HepG2 (cell line): ENCODE measurements around the gene SNAPIN. TPM values are rescaled to one million over a fixed set of nuclear protein-coding genes. Genes with fewer than 3 reads are reported as not detected.

Source experiments
- FOXM1 ChIP-seq: sonication (generic); formaldehyde crosslinking; IDR thresholded peaks from 2 replicates; pipeline ENCODE4 v1.5.0; 2020; ENCODE audit warnings: missing genetic modification reagents
- HDAC1 ChIP-seq: sonication (generic); formaldehyde crosslinking; IDR thresholded peaks from 2 replicates; pipeline ENCODE4 v1.5.1; 2020; ENCODE audit warnings: mild to moderate bottlenecking, missing genetic modification reagents
- HNRNPLL ChIP-seq: fragments of 200-400 bp; formaldehyde crosslinking; IDR thresholded peaks from 2 replicates; pipeline ENCODE4 v1.6.1; 2017; ENCODE audit warnings: mild to moderate bottlenecking, low read depth, low read length; ENCODE audit not compliant: poor library complexity, severe bottlenecking
- IKZF1 ChIP-seq: fragments of 450-650 bp; IDR thresholded peaks from 2 replicates; pipeline ENCODE4 v1.7.1; 2016
- KLF12 ChIP-seq: sonication (generic); formaldehyde crosslinking; IDR thresholded peaks from 2 replicates; pipeline ENCODE4 v1.4.0; 2020; ENCODE audit warnings: missing genetic modification reagents, borderline replicate concordance
- NFAT5 ChIP-seq: sonication (generic); formaldehyde crosslinking; IDR thresholded peaks from 2 replicates; pipeline ENCODE4 v1.4.0; 2020; ENCODE audit warnings: missing genetic modification reagents
- YEATS4 ChIP-seq: sonication (generic); formaldehyde crosslinking; IDR thresholded peaks from 2 replicates; pipeline ENCODE4 v1.4.0; 2020; ENCODE audit warnings: missing genetic modification reagents, borderline replicate concordance
- ZC3H13 ChIP-seq: sonication (generic); formaldehyde crosslinking; IDR thresholded peaks from 2 replicates; pipeline ENCODE4 v1.8.1; 2023; ENCODE audit warnings: mild to moderate bottlenecking, missing genetic modification reagents, moderate library complexity
- ZFY ChIP-seq: sonication (generic); formaldehyde crosslinking; IDR thresholded peaks from 2 replicates; pipeline ENCODE4 v1.4.0; 2020; ENCODE audit warnings: missing genetic modification reagents
- ZNF263 ChIP-seq: sonication (generic); formaldehyde crosslinking; IDR thresholded peaks from 2 replicates; pipeline ENCODE4 v1.4.0; 2020; ENCODE audit warnings: missing genetic modification reagents
- ZNF264 ChIP-seq: sonication (generic); formaldehyde crosslinking; IDR thresholded peaks from 2 replicates; pipeline ENCODE4 v1.4.0; 2020; ENCODE audit warnings: missing genetic modification reagents
- ZNF44 ChIP-seq: sonication (generic); formaldehyde crosslinking; IDR thresholded peaks from 2 replicates; pipeline ENCODE4 v1.5.1; 2020; ENCODE audit warnings: mild to moderate bottlenecking, missing genetic modification reagents
- ZNF768 ChIP-seq: sonication (generic); formaldehyde crosslinking; IDR thresholded peaks from 2 replicates; pipeline ENCODE4 v1.4.0; 2020; ENCODE audit warnings: missing genetic modification reagents
- polyA plus RNA-seq, 8 experiments: library from polyadenylated mRNA; depleted of rRNA in 3 of 8; stranded (reverse) in 7 of 8; unstranded in 1 of 8; fragments of >200 nt; fragmentation: Illumina TruSeq in 4 of 8; extraction: Trizol in 4 of 8; gene quantifications; 2 replicates each; pipeline versions ENCODE4 v1.2.1 to v1.2.3, GENCODE V29; 2011 to 2016; ENCODE audit warnings: low read depth in 4 of 8, missing spikeins in 1 of 8, mixed read lengths in 1 of 8; ENCODE audit not compliant: insufficient read depth in 1 of 8
- total RNA-seq, 5 experiments: library from RNA; depleted of rRNA; stranded (reverse); fragments of >200 nt; fragmentation: Illumina TruSeq; extraction: Trizol; gene quantifications; 2 replicates each; pipeline ENCODE4 v1.2.3, GENCODE V29; 2016; ENCODE audit warnings: low read depth in 1 of 5
- TF ChIP-seq, protein P1 (sequence below): sonication (generic); formaldehyde crosslinking; IDR thresholded peaks from 2 replicates; pipeline ENCODE4 v1.4.0; 2020; ENCODE audit warnings: missing genetic modification reagents, borderline replicate concordance
- TF ChIP-seq, protein P2 (sequence below): sonication (generic); formaldehyde crosslinking; IDR thresholded peaks from 2 replicates; pipeline ENCODE4 v1.4.0; 2020; ENCODE audit warnings: missing genetic modification reagents

SNAPIN gene
- total and polyA plus RNA-seq, 2 of the 13 experiments (the other 11 are each of a cell fraction or from before 2014, with no cell fraction given) = 23.9 to 25.7 TPM

DNA sequence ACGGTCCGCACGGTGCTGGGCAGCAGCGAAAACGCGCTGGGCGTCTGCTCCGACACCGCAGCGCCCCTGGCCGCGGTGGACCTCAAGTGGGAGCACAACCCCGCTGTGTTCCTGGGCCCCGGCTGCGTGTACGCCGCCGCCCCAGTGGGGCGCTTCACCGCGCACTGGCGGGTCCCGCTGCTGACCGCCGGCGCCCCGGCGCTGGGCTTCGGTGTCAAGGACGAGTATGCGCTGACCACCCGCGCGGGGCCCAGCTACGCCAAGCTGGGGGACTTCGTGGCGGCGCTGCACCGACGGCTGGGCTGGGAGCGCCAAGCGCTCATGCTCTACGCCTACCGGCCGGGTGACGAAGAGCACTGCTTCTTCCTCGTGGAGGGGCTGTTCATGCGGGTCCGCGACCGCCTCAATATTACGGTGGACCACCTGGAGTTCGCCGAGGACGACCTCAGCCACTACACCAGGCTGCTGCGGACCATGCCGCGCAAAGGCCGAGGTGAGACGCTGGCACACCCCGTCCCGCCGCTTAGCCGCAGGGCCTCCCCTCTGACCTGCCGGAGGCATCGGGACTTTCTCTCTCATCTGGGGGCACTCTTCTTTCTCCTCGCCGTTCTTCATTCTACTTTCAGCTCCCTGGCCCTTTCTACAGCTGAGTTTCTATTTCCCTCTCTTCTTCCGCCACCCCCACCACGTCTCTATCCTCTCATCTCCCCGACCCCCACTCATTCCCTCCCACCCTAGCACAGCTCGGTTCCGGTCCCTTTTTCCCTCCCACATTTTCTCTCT is 21.0 kb downstream of the SNAPIN start (continued):
- TF ChIP-seq, protein P1, sequence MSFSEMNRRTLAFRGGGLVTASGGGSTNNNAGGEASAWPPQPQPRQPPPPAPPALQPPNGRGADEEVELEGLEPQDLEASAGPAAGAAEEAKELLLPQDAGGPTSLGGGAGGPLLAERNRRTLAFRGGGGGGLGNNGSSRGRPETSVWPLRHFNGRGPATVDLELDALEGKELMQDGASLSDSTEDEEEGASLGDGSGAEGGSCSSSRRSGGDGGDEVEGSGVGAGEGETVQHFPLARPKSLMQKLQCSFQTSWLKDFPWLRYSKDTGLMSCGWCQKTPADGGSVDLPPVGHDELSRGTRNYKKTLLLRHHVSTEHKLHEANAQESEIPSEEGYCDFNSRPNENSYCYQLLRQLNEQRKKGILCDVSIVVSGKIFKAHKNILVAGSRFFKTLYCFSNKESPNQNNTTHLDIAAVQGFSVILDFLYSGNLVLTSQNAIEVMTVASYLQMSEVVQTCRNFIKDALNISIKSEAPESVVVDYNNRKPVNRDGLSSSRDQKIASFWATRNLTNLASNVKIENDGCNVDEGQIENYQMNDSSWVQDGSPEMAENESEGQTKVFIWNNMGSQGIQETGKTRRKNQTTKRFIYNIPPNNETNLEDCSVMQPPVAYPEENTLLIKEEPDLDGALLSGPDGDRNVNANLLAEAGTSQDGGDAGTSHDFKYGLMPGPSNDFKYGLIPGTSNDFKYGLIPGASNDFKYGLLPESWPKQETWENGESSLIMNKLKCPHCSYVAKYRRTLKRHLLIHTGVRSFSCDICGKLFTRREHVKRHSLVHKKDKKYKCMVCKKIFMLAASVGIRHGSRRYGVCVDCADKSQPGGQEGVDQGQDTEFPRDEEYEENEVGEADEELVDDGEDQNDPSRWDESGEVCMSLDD (CRISPR knock-in tag) = 0 out of 2 replicates have a peak, but pooled peaks have one; percentile 37
- peak; percentile 3; the same call in 1 of the 2 replicates for TF ChIP-seq ZC3H13
- TF ChIP-seq NFAT5 (CRISPR knock-in tag) = peak; percentile 45; the same call in 1 of the 2 replicates
- no peak for TF ChIP-seq ZNF264 (CRISPR knock-in tag)
- peak; percentile 15; the same call in 1 of the 2 replicates for TF ChIP-seq HDAC1 (CRISPR knock-in tag)
- peak; percentile 89 for TF ChIP-seq HNRNPLL
- 0 out of 2 replicates have a peak, but pooled peaks have one; percentile 42 for TF ChIP-seq ZNF44 (CRISPR knock-in tag)
- peak; percentile 94 for TF ChIP-seq ZNF263
- TF ChIP-seq KLF12 (CRISPR knock-in tag) = 0 out of 2 replicates have a peak, but pooled peaks have one; percentile 28
- TF ChIP-seq IKZF1 = no peak
- peak; percentile 53 for TF ChIP-seq YEATS4 (CRISPR knock-in tag)
- TF ChIP-seq, protein P2, sequence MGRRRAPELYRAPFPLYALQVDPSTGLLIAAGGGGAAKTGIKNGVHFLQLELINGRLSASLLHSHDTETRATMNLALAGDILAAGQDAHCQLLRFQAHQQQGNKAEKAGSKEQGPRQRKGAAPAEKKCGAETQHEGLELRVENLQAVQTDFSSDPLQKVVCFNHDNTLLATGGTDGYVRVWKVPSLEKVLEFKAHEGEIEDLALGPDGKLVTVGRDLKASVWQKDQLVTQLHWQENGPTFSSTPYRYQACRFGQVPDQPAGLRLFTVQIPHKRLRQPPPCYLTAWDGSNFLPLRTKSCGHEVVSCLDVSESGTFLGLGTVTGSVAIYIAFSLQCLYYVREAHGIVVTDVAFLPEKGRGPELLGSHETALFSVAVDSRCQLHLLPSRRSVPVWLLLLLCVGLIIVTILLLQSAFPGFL (CRISPR knock-in tag) = 0 out of 2 replicates have a peak, but pooled peaks have one; percentile 14
- 0 out of 2 replicates have a peak, but pooled peaks have one; percentile 60 for TF ChIP-seq FOXM1 (CRISPR knock-in tag)
- TF ChIP-seq ZNF768 = 0 out of 2 replicates have a peak, but pooled peaks have one; percentile 14
- TF ChIP-seq ZFY = peak; percentile 32; the same call in 1 of the 2 replicates
